ENCODE data around the gene SLC30A1.

DNA sequence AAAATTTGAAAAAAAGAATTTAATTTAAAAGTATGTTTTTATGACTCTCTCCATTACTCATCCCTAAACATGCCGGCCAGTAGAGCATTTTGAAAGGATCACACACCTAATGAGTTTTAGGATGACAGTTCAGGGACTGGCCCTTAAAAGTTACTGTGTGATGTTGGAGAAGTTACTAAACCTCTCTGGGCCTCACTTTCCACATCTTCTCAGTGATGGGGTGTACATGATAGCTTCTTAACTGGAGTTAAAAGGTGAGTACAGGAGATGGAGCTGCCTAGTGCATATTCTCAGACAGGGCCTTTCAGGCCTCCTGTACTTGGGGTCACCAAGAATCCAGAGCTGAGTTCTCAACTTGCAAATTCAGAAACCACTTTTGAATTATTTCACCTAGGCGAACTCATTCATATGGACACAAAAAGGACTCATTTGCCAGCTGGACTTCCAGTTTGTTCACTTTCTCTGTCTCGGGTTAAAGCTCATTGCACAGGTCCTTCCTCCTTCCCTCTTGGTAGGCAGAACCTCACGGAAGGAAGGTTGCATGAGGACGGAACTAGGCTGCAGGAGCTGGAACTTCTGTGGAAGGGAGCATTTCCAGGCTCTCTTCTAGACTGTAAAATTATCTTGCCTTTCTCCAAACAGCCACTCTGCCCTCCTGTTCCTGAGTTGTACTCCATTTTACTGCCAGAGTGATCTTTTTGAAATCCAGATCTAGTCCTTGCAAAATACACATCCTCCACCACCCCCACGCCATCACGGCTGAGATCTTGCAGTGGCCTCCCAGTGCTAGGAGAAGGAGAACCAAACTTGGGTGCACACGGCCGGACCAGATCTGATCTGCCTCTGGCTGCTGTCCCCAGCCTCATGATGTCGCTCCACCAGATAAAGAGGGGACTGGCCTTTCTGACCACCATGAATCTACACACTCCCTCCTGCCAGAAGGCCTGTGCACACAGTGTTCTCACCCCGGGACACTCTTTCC lies 4.3 kb upstream of the SLC30A1 start:
- TF ChIP-seq, protein P1, sequence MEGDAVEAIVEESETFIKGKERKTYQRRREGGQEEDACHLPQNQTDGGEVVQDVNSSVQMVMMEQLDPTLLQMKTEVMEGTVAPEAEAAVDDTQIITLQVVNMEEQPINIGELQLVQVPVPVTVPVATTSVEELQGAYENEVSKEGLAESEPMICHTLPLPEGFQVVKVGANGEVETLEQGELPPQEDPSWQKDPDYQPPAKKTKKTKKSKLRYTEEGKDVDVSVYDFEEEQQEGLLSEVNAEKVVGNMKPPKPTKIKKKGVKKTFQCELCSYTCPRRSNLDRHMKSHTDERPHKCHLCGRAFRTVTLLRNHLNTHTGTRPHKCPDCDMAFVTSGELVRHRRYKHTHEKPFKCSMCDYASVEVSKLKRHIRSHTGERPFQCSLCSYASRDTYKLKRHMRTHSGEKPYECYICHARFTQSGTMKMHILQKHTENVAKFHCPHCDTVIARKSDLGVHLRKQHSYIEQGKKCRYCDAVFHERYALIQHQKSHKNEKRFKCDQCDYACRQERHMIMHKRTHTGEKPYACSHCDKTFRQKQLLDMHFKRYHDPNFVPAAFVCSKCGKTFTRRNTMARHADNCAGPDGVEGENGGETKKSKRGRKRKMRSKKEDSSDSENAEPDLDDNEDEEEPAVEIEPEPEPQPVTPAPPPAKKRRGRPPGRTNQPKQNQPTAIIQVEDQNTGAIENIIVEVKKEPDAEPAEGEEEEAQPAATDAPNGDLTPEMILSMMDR (IDR thresholded peaks at IDR 0.05): no peak
- no peak for TF ChIP-seq POLR2A (IDR thresholded peaks at IDR 0.05)

All from esophagus squamous epithelium (tissue), 4 donors.